ENCODE results near the gene MAPRE2. TPM values are rescaled to one million over a fixed set of nuclear protein-coding genes. Genes with fewer than 3 reads are reported as not detected.

The MAPRE2 gene
- 120 TPM for total RNA-seq
- long read RNA-seq, full-length matches to known transcripts, result 170 of 227 reads
- long read RNA-seq, partial matches to known transcripts, result 51 of 227 reads
- long read RNA-seq, other reads (novel, unspliced or antisense), result 6 of 227 reads

DNA sequence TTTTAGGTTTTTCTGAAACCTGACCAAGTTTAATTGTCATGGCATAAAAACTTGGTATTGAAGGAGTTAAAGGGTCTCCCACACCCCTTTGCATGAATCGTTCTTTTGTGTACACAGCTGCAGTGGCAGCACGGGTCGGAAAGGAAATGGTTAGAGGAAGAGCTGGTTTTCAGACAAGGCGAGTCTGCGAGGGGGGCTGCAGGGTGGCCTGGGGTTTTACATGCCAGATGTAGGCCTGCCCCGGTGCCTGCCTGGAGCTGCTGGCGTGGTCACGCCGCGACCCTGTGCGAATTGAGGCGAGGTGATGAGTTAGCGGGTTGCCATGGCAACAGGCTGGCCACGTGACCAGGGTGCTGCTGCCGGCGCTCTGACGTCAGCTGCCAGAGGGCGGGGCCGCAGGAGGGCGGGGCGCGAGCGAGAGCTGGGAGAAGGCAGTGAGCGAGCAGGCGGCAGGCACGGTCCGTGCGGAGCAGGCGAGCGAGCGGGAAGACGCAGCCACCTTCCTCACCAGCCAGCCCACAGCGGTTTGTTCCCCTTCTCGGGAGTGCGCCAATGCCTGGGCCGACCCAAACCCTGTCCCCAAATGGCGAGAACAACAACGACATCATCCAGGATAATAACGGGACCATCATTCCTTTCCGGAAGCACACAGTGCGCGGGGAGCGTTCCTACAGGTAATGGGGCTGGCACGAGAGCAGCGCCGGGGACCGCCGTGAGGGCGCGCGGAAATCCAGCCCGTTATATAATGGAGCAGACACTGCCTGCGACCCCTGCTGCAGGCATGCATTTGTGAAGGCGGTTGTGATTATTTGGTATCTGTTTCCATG, at the start of gene MAPRE2:
Gene MAPRE2 (plus strand): TSS at position 426 of the 827 bp plus-strand sequence. CDS start 127 bp downstream, at position 553.
- TF ChIP-seq, protein P1, sequence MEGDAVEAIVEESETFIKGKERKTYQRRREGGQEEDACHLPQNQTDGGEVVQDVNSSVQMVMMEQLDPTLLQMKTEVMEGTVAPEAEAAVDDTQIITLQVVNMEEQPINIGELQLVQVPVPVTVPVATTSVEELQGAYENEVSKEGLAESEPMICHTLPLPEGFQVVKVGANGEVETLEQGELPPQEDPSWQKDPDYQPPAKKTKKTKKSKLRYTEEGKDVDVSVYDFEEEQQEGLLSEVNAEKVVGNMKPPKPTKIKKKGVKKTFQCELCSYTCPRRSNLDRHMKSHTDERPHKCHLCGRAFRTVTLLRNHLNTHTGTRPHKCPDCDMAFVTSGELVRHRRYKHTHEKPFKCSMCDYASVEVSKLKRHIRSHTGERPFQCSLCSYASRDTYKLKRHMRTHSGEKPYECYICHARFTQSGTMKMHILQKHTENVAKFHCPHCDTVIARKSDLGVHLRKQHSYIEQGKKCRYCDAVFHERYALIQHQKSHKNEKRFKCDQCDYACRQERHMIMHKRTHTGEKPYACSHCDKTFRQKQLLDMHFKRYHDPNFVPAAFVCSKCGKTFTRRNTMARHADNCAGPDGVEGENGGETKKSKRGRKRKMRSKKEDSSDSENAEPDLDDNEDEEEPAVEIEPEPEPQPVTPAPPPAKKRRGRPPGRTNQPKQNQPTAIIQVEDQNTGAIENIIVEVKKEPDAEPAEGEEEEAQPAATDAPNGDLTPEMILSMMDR (IDR thresholded peaks at IDR 0.05; ENCODE audit: borderline replicate concordance), result no peak
- no peaks in the 10 kb centered on the region for H3K36me3 ChIP-seq
- H3K4me1 ChIP-seq, result peaks cover 58% of the 10 kb centered on the region

DNA sequence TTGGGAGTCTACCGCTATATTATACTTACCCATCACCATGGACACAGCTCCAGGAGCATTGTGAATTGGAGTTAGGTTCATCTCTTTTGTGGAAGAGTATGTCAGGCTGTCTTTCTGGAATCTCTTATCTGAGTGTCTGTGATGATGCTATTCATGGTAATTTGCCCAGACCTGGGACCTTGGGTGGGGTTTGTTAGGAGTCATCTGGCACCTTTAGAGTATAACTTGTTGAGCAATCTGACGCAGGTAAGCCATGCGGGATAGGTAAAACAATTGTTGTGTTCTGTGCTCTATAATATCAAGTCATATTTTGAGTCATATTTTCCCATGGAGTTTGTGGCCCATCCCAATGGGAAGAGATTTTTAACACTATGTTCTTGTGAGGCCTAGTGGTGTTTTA, 49.7 kb upstream of the MAPRE2 start:
- intact Hi-C loops (cut with micrococcal nuclease), result no loop called here
- Histone ChIP-seq H3K4me3 (no peak overlapping the region), H3K9me3 (replicated peaks) (no peaks in the 10 kb centered on the region), H3K27me3 (ENCODE audit: low read depth) (no peaks in the 10 kb centered on the region), H3K27ac (replicated peaks) (no peak overlapping the region), H3K36me3 (no peaks in the 10 kb centered on the region), H3K4me1 (peaks cover 25% of the 10 kb centered on the region)
- TF ChIP-seq, protein P1 (IDR thresholded peaks at IDR 0.05; ENCODE audit: borderline replicate concordance), result no peak
- DNase-seq, result no peak

More for the DNA sequence above, at the start of gene MAPRE2:
- H3K27ac ChIP-seq (replicated peaks), result peak within 1 kb of the TSS; percentile 93
- peak within 1 kb of the TSS; percentile 89 for H3K4me3 ChIP-seq
- H3K9me3 ChIP-seq (replicated peaks), result no peaks in the 10 kb centered on the region
- H3K27me3 ChIP-seq (ENCODE audit: low read depth), result no peaks in the 10 kb centered on the region
- intact Hi-C loops (cut with micrococcal nuclease), result no loop called here
- peak; percentile 99 for DNase-seq

DNA sequence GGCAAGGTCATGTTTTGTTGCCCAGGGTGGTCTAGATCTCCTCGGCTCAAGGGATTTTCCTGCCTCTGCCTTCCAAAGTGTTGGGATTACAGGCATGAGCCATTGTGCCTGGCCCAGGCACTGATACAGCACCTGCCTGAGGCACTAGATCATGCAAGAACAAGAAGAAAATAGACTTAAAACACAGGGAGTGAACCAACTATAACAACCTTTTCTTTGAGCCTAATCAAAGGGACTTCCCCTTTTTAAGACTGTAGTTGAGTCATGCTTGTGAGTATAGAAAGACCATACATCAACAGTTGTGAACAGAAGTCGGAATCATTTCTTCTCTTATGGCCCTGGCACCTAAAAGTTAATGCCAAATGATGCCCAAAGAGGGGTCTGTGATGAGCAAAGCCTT, 47.9 kb upstream of the MAPRE2 start:
- H3K4me3 ChIP-seq, result no peak overlapping the region
- peaks cover 25% of the 10 kb centered on the region for H3K4me1 ChIP-seq
- H3K36me3 ChIP-seq, result no peaks in the 10 kb centered on the region
- no peak for DNase-seq
- H3K27me3 ChIP-seq (ENCODE audit: low read depth), result no peaks in the 10 kb centered on the region
- H3K27ac ChIP-seq (replicated peaks), result no peak overlapping the region
- no peaks in the 10 kb centered on the region for H3K9me3 ChIP-seq (replicated peaks)
- TF ChIP-seq, protein P1 (IDR thresholded peaks at IDR 0.05; ENCODE audit: borderline replicate concordance), result no peak
- intact Hi-C loops (cut with micrococcal nuclease), result no loop called here

DNA sequence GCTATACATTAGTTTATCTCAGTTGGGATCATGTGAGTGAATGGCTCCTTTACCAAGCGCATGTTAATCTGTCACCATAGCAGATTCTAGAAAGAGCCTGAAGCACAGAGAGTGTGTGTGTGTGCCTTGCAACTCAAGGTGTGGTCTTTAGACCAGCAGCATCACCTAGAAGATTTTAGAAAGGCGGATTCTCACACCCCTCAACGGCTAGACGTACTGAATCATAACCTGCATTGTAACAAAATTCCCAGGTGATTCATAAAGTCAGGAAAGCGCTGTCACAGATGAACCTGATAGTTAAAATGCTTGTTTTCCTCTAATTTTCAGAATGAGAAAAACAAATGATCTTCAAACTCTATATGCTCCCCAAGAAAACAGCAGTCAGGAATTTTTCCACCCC, 45.5 kb upstream of the MAPRE2 start:
- TF ChIP-seq, protein P1 (IDR thresholded peaks at IDR 0.05; ENCODE audit: borderline replicate concordance), result no peak
- intact Hi-C loops (cut with micrococcal nuclease), result no loop called here

DNA sequence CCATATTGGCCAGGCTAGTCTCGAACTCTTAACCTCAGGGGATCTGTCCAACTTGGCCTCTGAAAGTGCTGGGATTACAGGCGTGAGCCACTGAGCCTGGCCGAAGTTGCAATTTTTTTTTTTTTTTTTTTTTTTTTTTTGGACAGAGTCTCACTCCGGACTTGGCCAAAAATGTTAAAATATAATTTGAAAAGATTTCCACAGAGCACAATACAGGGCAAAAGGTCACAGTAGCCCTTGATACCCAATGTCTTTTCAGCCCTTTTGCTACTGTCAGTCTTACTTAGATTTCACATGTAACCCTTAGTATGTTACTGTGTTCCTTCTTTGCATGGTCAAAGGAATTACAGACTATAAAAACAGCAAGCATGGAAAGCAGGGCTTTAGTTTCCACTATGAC, 42.6 kb upstream of the MAPRE2 start:
- intact Hi-C loops (cut with micrococcal nuclease), result no loop called here
- no peaks in the 10 kb centered on the region for H3K36me3 ChIP-seq
- TF ChIP-seq, protein P1 (IDR thresholded peaks at IDR 0.05; ENCODE audit: borderline replicate concordance), result no peak
- no peak for DNase-seq
- no peaks in the 10 kb centered on the region for H3K9me3 ChIP-seq (replicated peaks)
- no peak overlapping the region for H3K4me3 ChIP-seq
- no peak overlapping the region for H3K27ac ChIP-seq (replicated peaks)
- no peaks in the 10 kb centered on the region for H3K27me3 ChIP-seq (ENCODE audit: low read depth)
- H3K4me1 ChIP-seq, result peaks cover 9% of the 10 kb centered on the region

More for the DNA sequence above, 45.5 kb upstream of the MAPRE2 start:
- Histone ChIP-seq H3K4me1 (peaks cover 17% of the 10 kb centered on the region), H3K27me3 (ENCODE audit: low read depth) (no peaks in the 10 kb centered on the region), H3K27ac (replicated peaks) (no peak overlapping the region), H3K4me3 (no peak overlapping the region), H3K9me3 (replicated peaks) (no peaks in the 10 kb centered on the region), H3K36me3 (no peaks in the 10 kb centered on the region)
- no peak for DNase-seq
